ENCODE data around the gene HFM1. TPM values are rescaled to one million over a fixed set of nuclear protein-coding genes. Genes with fewer than 3 reads are reported as not detected.
"Not testable (repeated sequence)": the region's sequence is repeated elsewhere in the genome, so short reads cannot be mapped to it uniquely, and the experiment has no call there.

The HFM1 gene
- total and polyA plus RNA-seq, 2 donors (not counting 3 experiments of a cell fraction or from before 2014, with no cell fraction given), result 0.11 TPM; not detected in 1

DNA sequence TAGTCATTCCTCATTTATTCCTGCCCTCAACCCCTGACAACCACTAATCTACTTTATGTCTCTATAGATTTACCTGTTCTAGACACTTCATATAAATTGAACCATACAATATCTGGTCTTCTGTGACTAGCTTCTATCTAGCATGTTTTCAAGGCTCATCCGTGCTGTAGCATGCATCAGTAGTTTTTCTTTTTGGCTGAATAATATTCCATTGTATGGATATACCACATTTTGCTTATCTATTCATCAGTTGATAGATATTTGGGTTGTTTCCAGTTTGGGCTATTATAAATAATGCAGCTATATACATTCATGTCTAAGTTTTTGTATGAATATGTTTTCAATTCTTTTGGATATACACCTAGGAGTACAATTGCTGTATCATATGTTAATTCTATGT, 101.5 kb downstream of the HFM1 start:
- Histone ChIP-seq H3K9me3 (replicated peaks; ENCODE audit: control insufficient read depth, insufficient read depth, low read length) (no peaks in the 10 kb centered on the region), H3K27me3 (ENCODE audit: control insufficient read depth in 2 of 2, insufficient read depth in 2 of 2, low read length in 2 of 2) (no peaks in the 10 kb centered on the region), H3K27ac (ENCODE audit: insufficient read depth, low read depth, low read length) (no peak overlapping the region), H3K4me2 (ENCODE audit: insufficient read depth, low read length) (no peak overlapping the region), H3K4me3 (replicated peaks in 1 of 3; ENCODE audit: insufficient read depth in 1 of 3, low read depth in 1 of 3, low read length in 3 of 3) (no peak overlapping the region), H3K36me3 (ENCODE audit: control insufficient read depth in 2 of 2, extremely low read depth in 1 of 2, insufficient read depth in 2 of 2, low read length in 2 of 2) (no peaks in the 10 kb centered on the region), H3K9ac (replicated peaks; ENCODE audit: extremely low read depth, insufficient read depth, low read length) (no peak overlapping the region), H3K79me2 (ENCODE audit: control insufficient read depth, insufficient read depth, low read length) (no peaks in the 10 kb centered on the region), H4K20me1 (replicated peaks; ENCODE audit: control insufficient read depth, extremely low read depth, insufficient read depth, low read length) (no peaks in the 10 kb centered on the region), H3K4me1 (ENCODE audit: control insufficient read depth, extremely low read depth, insufficient read depth, low read length) (no peaks in the 10 kb centered on the region), H3K9me1 (replicated peaks; ENCODE audit: control insufficient read depth, extremely low read depth, insufficient read depth, low read length) (no peaks in the 10 kb centered on the region), H2AFZ (ENCODE audit: low read depth, low read length) (no peak overlapping the region)
- BruUV-seq (replicated peaks), result no TSS peak
- ChIA-PET CTCF (no interaction called here), POLR2A (no interaction called here)
- intact Hi-C loops (cut with micrococcal nuclease) (no loop called here), dilution Hi-C loops (cut with MboI; ENCODE audit: extremely low pct_ligation_motif_present, low sequenced_read_pairs) (no loop called here)
- DNase-seq (ENCODE audit: low read depth, low spot score) (no peak), FAIRE-seq (no peak)
- TF ChIP-seq MYC (IDR thresholded peaks at IDR 0.05; ENCODE audit: low read depth, low read length) (no peak), JUN (IDR thresholded peaks at IDR 0.05; ENCODE audit: borderline replicate concordance, insufficient read depth, insufficient read length, low read depth) (no peak), GATA2 (IDR thresholded peaks at IDR 0.05; ENCODE audit: insufficient read depth, insufficient read length, low read depth, low read length) (no peak), POLR2A (IDR thresholded peaks at IDR 0.05; ENCODE audit: low read depth, low read length) (no peak), FOS (IDR thresholded peaks at IDR 0.05; ENCODE audit: borderline replicate concordance, insufficient read depth, low read length) (no peak), EZH2 (IDR thresholded peaks at IDR 0.05; ENCODE audit: borderline replicate concordance, low read depth, low read length, severe bottlenecking) (no peak), POLR2AphosphoS5 (IDR thresholded peaks at IDR 0.05; ENCODE audit: insufficient read depth, low read depth, low read length) (no peak)
- TF ChIP-seq, protein P1, sequence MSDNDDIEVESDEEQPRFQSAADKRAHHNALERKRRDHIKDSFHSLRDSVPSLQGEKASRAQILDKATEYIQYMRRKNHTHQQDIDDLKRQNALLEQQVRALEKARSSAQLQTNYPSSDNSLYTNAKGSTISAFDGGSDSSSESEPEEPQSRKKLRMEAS (IDR thresholded peaks at IDR 0.05; ENCODE audit: insufficient read depth, insufficient read length), result no peak
- TF ChIP-seq, protein P2, sequence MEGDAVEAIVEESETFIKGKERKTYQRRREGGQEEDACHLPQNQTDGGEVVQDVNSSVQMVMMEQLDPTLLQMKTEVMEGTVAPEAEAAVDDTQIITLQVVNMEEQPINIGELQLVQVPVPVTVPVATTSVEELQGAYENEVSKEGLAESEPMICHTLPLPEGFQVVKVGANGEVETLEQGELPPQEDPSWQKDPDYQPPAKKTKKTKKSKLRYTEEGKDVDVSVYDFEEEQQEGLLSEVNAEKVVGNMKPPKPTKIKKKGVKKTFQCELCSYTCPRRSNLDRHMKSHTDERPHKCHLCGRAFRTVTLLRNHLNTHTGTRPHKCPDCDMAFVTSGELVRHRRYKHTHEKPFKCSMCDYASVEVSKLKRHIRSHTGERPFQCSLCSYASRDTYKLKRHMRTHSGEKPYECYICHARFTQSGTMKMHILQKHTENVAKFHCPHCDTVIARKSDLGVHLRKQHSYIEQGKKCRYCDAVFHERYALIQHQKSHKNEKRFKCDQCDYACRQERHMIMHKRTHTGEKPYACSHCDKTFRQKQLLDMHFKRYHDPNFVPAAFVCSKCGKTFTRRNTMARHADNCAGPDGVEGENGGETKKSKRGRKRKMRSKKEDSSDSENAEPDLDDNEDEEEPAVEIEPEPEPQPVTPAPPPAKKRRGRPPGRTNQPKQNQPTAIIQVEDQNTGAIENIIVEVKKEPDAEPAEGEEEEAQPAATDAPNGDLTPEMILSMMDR (IDR thresholded peaks at IDR 0.05; ENCODE audit: extremely low read depth in 1 of 2, insufficient read depth in 1 of 2, low read depth in 1 of 2, low read length in 2 of 2), result no peak

DNA sequence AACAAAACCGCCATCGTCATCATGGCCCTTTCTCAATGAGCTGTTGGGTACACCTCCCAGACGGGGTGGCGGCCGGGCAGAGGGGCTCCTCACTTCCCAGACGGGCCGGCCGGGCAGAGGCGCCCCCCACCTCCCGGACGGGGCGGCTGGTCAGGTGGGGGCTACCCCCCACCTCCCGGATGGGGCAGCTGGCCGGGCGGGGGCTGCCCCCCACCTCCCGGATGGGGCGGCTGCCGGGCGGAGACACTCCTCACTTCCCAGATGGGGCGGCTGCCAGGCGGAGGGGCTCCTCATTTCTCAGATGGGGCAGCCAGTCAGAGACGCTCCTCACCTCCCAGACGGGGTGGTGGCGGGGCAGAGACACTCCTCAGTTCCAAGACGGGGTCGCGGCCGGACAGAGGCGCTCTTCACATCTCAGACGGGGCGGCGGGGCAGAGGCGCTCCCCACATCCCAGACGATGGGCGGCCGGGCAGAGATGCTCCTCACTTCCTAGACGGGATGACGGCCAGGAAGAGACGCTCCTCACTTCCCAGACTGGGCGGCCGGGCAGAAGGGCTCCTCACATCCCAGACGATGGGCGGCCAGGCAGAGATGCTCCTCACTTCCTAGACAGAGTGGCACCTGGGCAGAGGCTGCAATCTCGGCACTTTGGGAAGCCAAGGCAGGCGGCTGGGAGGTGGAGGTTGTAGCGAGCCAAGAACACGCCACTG, 115.6 kb downstream of the HFM1 start:
- H2AFZ ChIP-seq (ENCODE audit: low read depth, low read length); H3K4me3 ChIP-seq (replicated peaks in 1 of 3; ENCODE audit: insufficient read depth in 1 of 3, low read depth in 1 of 3, low read length in 3 of 3); H3K27me3 ChIP-seq (ENCODE audit: control insufficient read depth in 2 of 2, insufficient read depth in 2 of 2, low read length in 2 of 2); H4K20me1 ChIP-seq (replicated peaks; ENCODE audit: control insufficient read depth, extremely low read depth, insufficient read depth, low read length); H3K27ac ChIP-seq (ENCODE audit: insufficient read depth, low read depth, low read length); H3K9me3 ChIP-seq (replicated peaks; ENCODE audit: control insufficient read depth, insufficient read depth, low read length); DNase-seq (ENCODE audit: low read depth, low spot score); H3K36me3 ChIP-seq (ENCODE audit: control insufficient read depth in 2 of 2, extremely low read depth in 1 of 2, insufficient read depth in 2 of 2, low read length in 2 of 2); POLR2A ChIA-PET; BruUV-seq (replicated peaks); CTCF ChIA-PET; FAIRE-seq; dilution Hi-C loops (cut with MboI; ENCODE audit: extremely low pct_ligation_motif_present, low sequenced_read_pairs); H3K9ac ChIP-seq (replicated peaks; ENCODE audit: extremely low read depth, insufficient read depth, low read length); H3K9me1 ChIP-seq (replicated peaks; ENCODE audit: control insufficient read depth, extremely low read depth, insufficient read depth, low read length); H3K4me1 ChIP-seq (ENCODE audit: control insufficient read depth, extremely low read depth, insufficient read depth, low read length); H3K79me2 ChIP-seq (ENCODE audit: control insufficient read depth, insufficient read depth, low read length); H3K4me2 ChIP-seq (ENCODE audit: insufficient read depth, low read length): not testable (repeated sequence)
- intact Hi-C loops (cut with micrococcal nuclease), result loop anchor here (10.0 kb wide), 1 partner anchor 1244 kb away; no protein-coding TSS in a partner anchor

DNA sequence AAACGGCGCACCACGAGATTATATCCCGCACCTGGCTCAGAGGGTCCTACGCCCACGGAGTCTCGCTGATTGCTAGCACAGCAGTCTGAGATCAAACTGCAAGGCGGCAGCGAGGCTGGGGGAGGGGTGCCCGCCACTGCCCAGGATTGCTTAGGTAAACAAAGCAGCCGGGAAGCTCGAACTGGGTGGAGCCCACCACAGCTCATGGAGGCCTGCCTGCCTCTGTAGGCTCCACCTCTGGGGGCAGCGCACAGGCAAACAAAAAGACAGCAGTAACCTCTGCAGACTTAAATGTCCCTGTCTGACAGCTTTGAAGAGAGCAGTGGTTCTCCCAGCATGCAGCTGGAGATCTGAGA, 117.7 kb downstream of the HFM1 start:
- BruUV-seq (replicated peaks); H3K36me3 ChIP-seq (ENCODE audit: control insufficient read depth in 2 of 2, extremely low read depth in 1 of 2, insufficient read depth in 2 of 2, low read length in 2 of 2); H3K9ac ChIP-seq (replicated peaks; ENCODE audit: extremely low read depth, insufficient read depth, low read length); H3K27ac ChIP-seq (ENCODE audit: insufficient read depth, low read depth, low read length); FAIRE-seq; H3K4me3 ChIP-seq (replicated peaks in 1 of 3; ENCODE audit: insufficient read depth in 1 of 3, low read depth in 1 of 3, low read length in 3 of 3); H3K9me3 ChIP-seq (replicated peaks; ENCODE audit: control insufficient read depth, insufficient read depth, low read length); H3K4me1 ChIP-seq (ENCODE audit: control insufficient read depth, extremely low read depth, insufficient read depth, low read length); POLR2A ChIA-PET; H3K4me2 ChIP-seq (ENCODE audit: insufficient read depth, low read length); H3K79me2 ChIP-seq (ENCODE audit: control insufficient read depth, insufficient read depth, low read length); DNase-seq (ENCODE audit: low read depth, low spot score); H2AFZ ChIP-seq (ENCODE audit: low read depth, low read length); dilution Hi-C loops (cut with MboI; ENCODE audit: extremely low pct_ligation_motif_present, low sequenced_read_pairs); H3K9me1 ChIP-seq (replicated peaks; ENCODE audit: control insufficient read depth, extremely low read depth, insufficient read depth, low read length); H4K20me1 ChIP-seq (replicated peaks; ENCODE audit: control insufficient read depth, extremely low read depth, insufficient read depth, low read length); H3K27me3 ChIP-seq (ENCODE audit: control insufficient read depth in 2 of 2, insufficient read depth in 2 of 2, low read length in 2 of 2): not testable (repeated sequence)
- CTCF ChIA-PET, result interaction anchor here (1.6 kb wide), 1 partner anchor 121 kb away, joined by 8 read pairs; no protein-coding TSS in a partner anchor
- intact Hi-C loops (cut with micrococcal nuclease), result loop anchor here (10.0 kb wide), 1 partner anchor 1242 kb away; no protein-coding TSS in a partner anchor
